ENCODE results near the gene ORC1.

Gene ORC1

DNA sequence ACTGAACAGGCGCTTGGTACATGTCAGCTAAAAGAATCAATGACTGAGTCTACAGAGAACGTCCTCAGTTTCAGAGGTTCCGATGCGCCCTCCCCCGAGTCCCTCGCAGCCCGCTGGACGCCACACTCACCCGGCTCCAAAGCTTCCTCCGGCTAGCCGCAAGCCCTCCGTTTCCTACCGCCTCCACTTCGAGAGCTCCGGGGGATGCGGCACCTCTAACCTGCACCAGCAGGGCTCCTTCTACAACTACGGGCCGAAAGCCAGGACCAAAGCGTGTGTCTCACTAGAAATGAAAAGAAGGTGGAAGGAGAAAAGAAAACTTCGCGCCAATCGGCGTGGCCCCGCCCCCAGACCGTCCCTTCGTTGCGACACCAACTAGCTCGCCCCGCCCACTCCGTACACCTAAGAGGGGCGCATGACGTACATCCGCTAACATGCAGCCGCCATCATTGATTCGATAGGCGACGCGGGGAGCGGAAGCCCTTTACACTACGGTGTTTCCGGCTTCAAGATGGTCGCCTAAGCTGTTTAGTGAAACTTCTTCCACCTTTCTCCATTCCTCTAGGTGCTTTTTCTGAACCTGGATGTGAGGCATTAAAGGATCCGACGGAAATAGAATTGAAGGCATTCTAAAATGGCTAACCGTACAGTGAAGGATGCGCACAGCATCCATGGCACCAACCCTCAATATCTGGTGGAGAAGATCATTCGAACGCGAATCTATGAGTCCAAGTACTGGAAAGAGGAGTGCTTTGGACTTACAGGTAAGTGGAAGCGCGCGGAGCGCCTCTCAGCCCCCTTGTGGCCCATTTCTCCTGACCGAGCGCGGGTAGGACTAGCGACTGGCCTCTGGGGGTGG lies at the start of gene ORC1, which contains the start of gene PRPF38A:
Gene ORC1, minus strand, starts transcription at position 308 of the 859 bp plus-strand sequence. CDS start 2,200 bp downstream, outside the sequence.
Gene PRPF38A, plus strand, starts transcription at position 487 of the 859 bp plus-strand sequence. Its CDS starts 148 bp downstream, at position 635.
- peak; percentile 94 for DNase-seq (ENCODE audit: low read depth)

DNA sequence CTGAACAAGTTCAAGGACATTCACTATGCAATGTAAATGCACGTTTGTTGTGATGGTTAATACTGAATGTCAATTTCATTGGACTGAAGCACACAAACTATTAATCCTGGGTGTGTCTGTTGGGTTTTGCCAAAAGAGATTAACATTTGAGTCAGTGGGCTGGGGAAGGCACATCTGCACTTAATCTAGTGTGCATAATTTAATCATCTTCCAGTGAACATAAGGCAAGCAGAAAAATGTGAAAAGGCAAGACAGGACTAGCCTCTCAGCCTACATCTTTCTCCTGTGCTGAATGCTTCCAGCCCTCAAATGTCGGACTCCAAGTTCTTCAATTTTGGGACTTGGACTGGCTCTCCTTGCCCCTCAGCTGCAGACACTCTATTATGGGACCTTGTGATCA lies 40.2 kb upstream of the ORC1 start:
- no peak for DNase-seq (ENCODE audit: low read depth)

DNA sequence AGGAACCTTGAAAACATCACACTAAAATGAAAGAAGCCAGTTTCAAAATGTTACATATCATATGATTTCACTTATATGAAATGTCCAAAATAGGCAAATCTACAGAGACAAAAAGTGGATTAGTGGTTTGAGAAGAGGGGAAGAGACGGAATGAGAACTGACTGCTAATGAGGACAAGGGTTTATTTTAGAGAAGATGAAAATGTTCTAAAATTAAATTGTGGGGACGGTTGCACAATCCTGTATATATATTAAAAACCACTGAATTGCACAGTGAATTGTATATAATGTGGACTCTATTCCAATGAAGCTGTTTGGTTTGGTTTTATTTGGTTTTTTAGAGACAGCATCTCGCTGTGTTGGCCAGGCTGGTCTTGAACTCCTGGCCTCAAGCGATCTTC lies 35.8 kb upstream of the ORC1 start:
- no peak for DNase-seq (ENCODE audit: low read depth)

DNA sequence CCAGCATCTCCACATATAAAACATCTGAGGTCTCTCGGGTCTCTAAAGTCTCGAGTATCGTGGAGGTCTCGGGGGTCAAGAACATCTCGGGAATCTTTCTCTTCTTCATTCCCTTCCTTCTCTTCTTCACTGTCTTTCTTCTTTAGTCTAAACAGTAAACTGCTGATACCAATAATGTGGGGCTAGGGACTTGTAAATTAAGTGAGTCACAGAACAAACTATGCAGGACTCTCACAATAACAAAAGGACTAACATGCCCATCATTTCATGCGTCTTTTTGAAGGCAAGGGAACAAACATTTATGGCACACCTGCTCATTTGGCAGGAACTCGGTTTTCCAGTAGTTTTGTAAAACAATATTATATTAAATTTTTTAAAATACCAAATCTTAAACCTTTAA lies 32.6 kb upstream of the ORC1 start:
- DNase-seq (ENCODE audit: low read depth) = no peak

DNA sequence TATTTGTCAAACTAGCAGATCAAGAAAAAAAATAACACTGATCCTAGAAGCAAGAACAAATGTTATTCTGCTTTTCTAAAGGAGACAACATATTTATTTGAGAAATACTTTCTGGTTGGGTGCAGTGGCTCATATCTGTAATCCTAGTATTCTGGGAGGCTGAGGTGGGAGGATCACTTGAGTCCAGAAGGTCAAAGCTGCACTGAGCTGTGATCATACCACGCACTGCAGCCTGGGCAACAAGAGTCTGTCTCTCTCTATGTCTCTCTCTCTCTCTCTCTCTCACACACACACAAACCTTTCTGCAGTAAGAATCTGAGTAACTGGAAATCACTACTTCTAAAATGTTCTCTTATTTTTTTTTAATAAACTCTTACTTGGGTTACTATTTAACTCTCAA lies 31.4 kb upstream of the ORC1 start:
- no peak for DNase-seq (ENCODE audit: low read depth)

DNA sequence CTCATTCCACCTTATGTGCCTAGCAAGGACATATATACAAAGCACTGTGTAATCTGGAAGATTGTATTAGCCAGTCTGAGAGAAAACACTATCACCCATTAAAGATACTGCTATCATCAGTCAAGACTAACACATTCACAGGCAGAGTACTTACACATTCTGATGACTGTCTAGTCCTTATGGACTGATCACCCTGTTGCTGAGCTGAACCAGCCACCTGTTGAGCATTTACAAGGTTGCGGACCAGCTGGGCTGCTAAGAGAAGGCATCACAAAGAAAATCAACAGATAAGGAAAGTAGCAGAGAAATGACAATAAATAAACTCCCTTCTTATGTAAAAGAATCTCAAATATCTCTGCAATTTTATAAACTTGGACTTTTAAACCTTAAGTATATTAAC lies 31.0 kb upstream of the ORC1 start:
- DNase-seq (ENCODE audit: low read depth) = no peak

DNA sequence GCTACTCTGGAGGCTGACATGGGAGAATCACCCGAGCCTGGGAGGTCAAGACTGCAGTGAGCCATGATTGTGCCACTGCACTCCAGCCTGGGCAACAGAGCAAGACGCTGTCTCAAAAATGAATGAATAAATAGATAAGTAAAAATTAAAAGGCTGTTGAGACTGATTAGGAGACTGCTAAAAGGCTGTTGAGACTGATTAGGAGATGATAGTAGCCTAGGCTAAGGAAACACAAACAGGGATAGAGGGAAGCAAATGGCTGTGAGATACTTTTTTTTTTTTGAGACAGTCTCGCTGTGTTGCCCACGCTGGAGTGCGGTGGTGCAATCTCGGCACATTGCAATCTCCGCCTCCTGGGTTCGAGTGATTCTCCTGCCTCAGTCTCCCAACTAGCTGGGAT lies 28.6 kb upstream of the ORC1 start:
- DNase-seq (ENCODE audit: low read depth) = no peak

DNA sequence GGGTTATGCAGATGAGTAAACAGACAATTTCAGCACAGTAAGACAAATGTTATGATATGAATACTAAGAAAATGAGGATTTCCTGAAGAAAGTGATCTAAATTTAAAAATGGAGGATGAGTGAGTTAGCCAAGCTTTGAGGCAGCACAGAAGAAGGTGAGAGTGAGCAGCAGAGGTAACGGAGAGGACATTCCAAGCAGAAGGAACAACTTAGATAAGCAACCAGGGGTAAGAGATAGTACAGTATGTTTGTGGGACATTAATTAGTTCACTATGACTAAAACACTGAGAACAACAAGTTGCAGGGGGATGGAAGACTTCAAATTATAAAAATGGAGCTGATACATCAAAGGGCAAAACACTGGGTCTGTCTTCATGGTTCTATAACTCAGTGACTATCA lies 22.9 kb upstream of the ORC1 start:
- DNase-seq (ENCODE audit: low read depth) = no peak

DNA sequence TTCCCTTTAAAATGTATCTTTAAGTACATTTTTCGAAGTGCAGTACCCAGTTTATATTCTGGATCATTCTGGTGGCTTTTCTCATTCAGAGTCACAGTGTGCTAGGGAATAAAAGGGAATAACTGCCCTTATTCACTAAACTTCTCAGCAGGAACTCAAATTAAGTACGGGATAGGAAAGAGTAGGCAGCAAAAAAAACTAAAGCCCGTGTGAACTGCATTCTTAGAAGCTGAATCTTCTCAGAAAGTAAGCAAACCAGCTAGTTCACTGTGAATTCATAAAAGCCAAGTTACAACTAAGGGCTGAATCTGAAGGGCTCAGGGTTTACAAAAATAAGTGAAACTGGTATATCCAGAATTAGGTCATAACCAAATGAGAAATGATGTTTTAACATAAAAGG lies 22.1 kb upstream of the ORC1 start:
- DNase-seq (ENCODE audit: low read depth) = no peak

DNA sequence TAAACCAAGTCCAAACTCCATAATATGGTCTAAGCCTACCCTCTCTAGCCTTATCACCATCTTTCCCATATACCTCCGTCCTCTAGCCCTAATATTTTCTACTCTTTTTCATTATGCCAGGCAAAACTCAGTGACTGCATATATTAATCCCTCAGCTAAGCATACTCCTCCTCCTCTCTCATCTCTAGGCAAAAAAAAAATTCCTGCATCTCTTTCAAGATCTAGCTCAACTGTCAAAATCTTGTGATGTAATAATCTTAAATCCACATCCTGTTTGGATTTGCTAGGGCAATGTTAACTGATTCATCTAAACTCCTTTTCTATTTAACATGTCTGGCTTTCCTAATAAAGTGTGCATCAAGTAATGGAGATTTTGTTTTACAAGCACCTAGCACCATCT lies 20.6 kb upstream of the ORC1 start:
- no peak for DNase-seq (ENCODE audit: low read depth)

DNA sequence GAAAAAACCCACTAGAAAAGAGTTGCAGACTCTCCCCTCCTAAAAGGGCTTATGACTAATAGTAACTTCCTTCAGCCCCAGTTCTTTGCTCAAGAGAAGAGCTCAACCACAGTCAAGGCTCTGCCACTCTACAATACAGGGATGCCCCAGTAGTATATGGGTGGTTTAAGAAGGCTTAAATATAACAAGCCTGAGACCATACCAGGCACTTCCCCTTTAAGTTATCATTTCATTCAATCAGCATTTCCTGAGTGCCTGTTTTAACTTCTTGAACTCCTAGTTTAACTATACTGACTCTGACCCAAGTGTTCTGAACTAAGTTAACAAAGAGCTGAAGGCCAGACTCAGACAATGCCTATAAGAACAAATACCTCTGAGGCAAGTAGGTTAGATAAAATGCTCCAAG lies 20.0 kb upstream of the ORC1 start:
- DNase-seq (ENCODE audit: low read depth) = no peak

DNA sequence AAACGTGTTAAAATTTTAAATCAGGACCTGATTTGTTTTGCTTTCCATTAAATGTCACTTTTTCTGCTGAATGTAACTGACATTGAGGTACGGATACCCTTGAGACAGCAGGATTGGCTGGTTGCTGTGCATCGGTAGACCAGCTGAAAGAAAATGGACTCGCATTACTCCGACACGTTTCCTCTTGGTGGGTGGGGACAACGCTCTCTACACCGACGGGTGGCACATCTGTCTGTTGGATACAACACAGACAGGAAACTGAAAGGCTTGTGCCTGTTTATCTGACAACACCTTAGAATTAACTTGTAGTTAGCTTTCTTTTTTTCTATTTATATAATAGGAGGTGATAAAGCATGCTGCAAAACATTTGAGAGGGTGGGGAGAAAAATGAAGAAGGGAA lies 19.5 kb upstream of the ORC1 start:
- peak; percentile 37 for DNase-seq (ENCODE audit: low read depth)

DNA sequence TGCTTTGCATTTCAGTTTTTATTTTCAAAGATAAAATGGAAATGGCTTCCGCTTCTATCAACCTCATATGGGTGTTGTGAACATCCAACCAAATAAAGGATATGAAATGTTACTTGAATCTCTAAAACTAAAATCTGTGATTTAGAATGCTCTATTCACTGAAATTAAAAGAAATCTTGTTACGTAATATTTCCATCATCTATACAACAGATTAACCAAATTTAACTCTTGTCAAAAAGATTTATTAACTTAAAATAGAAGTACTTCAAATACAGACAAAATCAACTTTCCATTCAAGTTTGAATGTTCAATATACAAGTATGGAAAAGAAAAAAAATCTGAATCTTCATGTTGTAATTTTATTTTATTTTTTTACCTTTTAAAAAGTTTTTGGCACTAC lies 18.8 kb upstream of the ORC1 start:
- no peak for DNase-seq (ENCODE audit: low read depth)

DNA sequence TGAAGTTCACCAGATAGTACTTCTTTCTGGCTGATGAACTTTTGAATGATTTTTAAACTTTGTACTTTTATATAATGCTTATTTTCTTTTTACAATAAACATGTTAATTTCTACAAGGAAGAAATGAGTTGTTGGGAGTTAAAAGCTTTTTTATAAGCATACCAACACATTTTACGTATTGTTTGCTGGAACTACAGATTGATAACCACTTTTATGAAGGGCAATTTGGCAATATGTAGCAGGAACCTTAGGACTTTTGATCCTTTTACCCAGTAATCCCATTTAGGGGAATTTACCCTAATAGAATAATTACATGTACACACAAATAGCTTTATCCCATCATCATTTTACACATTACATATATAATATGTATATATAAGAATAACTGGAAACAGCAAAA lies 16.5 kb upstream of the ORC1 start:
- DNase-seq (ENCODE audit: low read depth) = no peak

DNA sequence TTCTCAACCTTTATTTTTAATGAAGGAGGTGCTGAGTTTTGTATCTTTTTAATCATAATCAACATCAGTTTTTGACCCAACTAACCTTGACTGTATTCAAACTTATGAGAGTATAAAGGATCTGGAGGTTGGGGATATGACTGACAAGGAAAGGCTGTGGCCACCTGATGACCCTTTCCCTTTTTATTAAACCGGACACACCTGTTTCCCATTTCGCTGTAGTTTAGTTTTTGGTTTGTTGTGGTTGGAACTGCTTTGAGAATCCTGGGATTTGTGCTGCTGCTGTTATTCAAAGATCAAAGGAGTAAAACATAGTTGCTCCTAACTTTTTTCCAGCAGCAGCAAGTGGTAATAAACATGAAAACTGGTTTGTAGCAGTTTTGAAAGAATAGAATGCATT lies 12.6 kb upstream of the ORC1 start:
- no peak for DNase-seq (ENCODE audit: low read depth)

DNA sequence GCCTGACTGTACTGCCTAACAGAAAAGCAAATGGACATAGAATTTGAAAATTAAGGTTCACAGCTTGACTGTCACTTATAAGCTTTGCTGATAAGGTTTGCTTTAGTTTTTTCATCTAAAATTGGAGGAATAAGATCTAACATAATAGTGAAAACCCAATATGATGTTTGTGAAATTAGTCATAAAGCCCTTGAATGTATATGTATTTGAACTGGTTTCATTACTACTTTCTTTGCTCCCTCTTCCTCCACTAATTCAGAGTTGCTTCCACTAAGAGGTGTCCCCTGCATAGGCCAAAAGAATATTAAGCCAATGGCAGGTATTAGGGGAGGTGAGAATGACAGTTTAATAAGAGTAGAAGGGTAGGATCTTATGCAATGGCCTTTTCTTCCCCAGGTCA lies 10.7 kb upstream of the ORC1 start:
- DNase-seq (ENCODE audit: low read depth) = no peak

DNA sequence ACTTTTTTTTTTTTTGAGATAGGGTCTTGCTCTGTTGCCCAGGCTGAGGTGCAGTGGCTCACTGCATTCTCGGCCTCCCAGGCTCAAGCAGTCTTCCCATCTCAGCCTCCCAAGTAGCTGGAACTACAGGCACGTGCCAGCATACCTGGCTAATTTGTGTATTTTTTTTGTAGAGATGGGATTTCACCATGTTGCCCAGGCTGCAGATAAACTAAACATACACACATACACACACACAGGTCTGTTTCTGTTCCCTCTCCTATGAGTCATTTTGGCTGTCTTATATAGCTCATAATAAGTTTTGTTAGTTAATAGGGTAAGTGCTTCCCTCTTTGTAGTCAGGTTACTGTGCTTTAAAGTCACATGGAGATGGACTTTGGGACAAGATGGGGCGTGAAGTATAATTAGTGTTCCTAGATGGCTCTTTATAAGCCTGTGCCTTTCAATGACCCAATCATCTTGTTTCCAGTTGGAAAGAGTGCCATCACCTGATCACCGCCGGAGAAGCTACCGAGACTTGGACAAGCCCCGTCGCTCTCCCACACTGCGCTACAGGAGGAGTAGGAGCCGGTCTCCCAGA lies 9.3 kb upstream of the ORC1 start:
- no peak for DNase-seq (ENCODE audit: low read depth)

DNA sequence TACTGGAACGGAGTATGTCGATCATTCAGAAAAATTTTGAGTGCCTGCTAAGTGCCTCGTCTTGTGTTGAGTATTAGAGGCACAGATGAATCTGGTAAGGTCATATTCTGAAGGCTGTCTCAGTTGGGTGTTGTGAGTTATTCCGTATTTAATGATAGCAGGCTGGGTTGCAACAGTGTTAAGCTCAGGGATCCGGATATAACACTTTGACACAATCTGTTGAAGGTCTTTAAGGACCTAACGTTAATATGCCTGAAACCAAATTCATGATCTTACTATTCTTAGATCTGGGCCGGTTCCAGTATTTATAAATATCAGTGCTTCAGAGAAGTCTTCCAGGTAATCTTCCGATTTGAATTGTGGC lies 734 bp upstream of the ORC1 start:
- no peak for DNase-seq (ENCODE audit: low read depth)

DNA sequence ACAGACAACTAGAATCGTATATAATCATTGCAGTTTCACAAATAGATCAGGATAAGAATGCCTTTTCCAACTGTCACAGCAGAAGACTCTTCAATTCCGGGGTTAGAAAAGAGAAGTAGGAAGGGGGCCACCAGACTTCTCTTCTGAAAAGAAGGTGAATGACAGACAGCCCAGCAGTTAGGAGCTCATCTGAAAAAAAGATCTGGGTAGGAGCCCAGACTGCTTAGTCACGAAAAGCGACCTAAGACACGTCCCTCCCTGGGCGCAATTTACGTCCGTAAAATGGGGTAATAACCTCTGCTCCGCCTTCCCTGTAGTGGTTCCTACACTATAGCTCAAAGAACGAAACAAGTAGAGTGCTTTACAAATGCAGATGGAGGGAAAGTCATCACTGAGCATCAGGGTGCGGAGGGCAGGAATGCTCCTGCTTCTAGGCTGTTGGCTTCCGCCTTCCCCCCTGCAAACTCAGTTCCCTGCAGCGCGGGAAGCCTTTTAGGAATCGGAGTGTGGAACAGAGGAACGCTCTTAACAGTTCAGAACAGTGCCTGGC lies 582 bp downstream of the ORC1 start:
- peak; percentile 38 for DNase-seq (ENCODE audit: low read depth)

DNA sequence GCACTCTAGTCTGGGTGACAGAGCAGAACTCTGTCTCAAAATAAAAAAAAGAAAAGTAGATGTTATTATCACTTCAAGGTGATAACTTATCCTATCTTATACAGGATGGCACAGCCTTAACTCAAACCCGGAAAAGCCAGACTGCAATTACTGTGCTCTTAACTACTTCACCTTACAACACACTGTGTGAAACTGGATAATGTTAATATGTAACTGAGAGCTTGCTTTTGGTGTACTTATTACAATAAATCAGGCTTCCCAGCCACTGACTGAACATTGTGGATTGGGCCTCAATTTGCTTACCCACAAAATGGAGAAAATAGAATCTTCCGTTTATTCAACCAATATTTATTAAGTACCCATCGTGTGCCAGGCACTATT lies 1.4 kb downstream of the ORC1 start:
- DNase-seq (ENCODE audit: low read depth) = no peak

DNA sequence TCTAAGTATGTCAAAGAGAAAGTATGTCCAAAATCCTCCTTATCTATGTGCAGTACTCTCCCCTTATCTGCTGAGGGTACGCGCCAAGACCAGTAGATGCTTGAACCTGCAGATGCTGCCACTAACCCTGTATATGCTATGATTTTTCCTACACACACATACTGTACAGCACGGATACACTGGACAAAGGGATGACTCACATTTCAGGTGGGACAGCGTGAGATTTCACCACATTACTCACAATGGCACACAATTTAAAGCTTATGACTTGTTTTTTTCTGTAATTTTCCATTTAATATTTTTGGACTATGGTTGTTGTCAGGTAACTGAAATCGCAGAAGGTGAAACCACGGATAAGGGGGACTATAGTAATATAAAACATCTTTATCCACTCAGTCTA lies 4.1 kb downstream of the ORC1 start:
- no peak for DNase-seq (ENCODE audit: low read depth)

DNA sequence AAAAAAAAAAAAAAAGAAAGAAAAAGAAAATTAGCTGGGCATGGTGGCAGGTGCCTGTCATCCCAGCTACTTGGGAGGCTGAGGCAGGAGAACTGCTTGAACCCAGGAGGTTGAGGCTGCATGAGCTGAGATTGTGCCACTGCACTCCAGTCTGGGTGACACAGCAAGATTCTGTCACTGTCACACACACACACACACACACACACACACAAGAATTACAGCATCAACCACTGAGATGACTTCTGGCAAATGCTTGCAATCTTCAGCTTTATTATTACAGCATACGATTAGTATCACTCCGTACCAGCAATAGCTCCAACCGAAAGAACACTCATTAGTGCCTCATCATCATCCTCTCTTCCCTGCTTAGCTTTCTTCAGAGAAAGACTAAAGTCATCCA lies 4.6 kb downstream of the ORC1 start:
- DNase-seq (ENCODE audit: low read depth) = no peak

DNA sequence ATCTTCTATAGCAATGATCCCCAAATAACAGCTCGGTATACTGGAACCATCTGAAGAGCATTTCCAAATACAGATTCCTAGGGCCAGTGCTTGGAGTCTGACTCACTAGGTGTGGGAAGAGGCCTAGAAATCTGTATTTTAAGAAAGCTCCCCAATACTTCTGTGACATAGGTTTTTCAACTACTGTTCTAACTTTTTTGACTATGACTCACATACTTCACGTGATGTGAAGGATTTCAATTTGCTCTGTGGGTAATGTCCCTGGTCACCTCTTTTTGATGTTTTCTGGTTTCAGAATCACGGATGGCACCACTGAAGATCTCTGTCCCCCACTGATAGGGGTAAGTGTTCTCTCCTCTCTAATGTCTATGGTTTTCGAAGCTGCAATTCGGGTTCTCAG lies 11.0 kb downstream of the ORC1 start:
- DNase-seq (ENCODE audit: low read depth) = no peak

DNA sequence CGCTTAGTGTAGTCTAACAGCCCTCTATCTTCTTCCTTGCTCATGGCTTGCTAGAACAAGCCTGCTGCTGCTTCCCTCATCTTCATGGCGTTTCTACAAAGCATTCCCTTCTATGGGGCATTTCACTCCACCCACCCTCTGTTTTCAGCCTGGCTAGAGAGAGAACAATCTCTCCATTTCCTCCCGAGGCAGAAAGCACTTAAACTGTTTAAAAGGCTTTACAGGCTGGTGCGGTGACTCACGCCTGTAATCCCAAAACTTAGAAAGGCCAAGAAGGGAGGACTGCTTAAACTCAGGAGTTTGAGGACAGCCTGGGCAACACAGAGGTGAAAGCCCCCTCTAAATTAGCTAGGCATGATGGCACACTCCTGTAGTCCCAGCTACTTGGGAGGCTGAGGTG lies 17.8 kb downstream of the ORC1 start:
- no peak for DNase-seq (ENCODE audit: low read depth)

All from activated T-cell treated with anti-CD3 and anti-CD28 coated beads for 48 hours (primary cell).